Fibroblast of lung (primary cell): ENCODE measurements around the gene WDR44.

Experiments used
- CTCF ChIP-seq, 2 donors: IDR thresholded peaks in 1 of 2; conservative IDR thresholded peaks in 1 of 2; 1 replicate in 1 of 2; 2 replicates in 1 of 2; pipeline ENCODE4 v1.5.1; 2011 to 2012; ENCODE audit warnings: low read length in 2 of 2, control low read depth in 1 of 2, inconsistent platforms in 1 of 2, low read depth in 1 of 2, mild to moderate bottlenecking in 1 of 2
- EZH2 ChIP-seq: IDR thresholded peaks from 2 replicates; pipeline ENCODE4 v1.5.1; 2012; ENCODE audit warnings: low read length, control low read depth, mild to moderate bottlenecking; ENCODE audit errors: missing control alignments

DNA sequence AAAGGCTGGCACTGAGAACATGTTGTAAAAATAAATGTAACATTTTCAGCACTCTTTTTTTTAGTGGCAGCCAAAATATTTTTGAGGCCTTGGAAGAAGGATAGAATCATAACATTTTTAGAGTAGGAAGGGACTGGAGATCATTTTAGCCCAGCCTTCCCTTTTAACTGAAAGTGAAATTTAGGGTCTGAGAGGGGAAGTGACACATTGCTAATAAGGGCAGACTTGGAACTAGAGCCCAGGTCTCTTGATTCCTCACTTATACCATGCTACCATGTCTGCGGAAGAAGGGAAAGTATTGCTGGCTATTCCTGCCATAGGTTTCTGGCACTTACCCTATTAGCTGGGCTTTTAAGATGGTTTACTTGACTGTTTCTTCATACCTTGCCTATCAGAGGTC, 4.8 kb downstream of the WDR44 start:
- no peak for TF ChIP-seq CTCF (conservative IDR thresholded peaks at IDR 0.05 in 1 of 2, IDR thresholded peaks at IDR 0.05 in 1 of 2; ENCODE audit: low read depth in 1 of 2, low read length in 2 of 2)
- no peak for TF ChIP-seq EZH2
